Nephron progenitor cell (in vitro differentiated cells): ENCODE results near the gene ABCC4.

ENCODE experiments used
- DNase-seq: peaks from one replicate; pipeline ENCODE4 v3.0.0; 2021
- H3K27ac Mint-ChIP-seq: 2 replicates; pipeline ENCODE4 v1.8.0; 2021; ENCODE audit warnings: mild to moderate bottlenecking, moderate library complexity, mixed read lengths
- H3K27me3 Mint-ChIP-seq: 2 replicates; pipeline ENCODE4 v1.8.0; 2021; ENCODE audit warnings: mild to moderate bottlenecking, low read depth, mixed read lengths; ENCODE audit not compliant: poor library complexity
- H3K36me3 Mint-ChIP-seq: 2 replicates; pipeline ENCODE4 v1.8.0; 2021; ENCODE audit warnings: low read depth, mixed read lengths
- H3K4me1 Mint-ChIP-seq: 2 replicates; pipeline ENCODE4 v1.8.0; 2021; ENCODE audit warnings: mixed read lengths
- H3K4me3 Mint-ChIP-seq: 2 replicates; pipeline ENCODE4 v1.8.0; 2021; ENCODE audit warnings: mild to moderate bottlenecking, moderate library complexity, mixed read lengths
- H3K9me3 Mint-ChIP-seq: 2 replicates; pipeline ENCODE4 v1.8.0; 2021; ENCODE audit warnings: mild to moderate bottlenecking, moderate library complexity, mixed read lengths
- TF ChIP-seq, protein P1 (sequence below): fragments of 200-600 bp; sonication (generic); IDR thresholded peaks from 2 replicates; pipeline ENCODE4 v1.5.0; 2021; ENCODE audit warnings: antibody characterized with exemption

Gene ABCC4

DNA sequence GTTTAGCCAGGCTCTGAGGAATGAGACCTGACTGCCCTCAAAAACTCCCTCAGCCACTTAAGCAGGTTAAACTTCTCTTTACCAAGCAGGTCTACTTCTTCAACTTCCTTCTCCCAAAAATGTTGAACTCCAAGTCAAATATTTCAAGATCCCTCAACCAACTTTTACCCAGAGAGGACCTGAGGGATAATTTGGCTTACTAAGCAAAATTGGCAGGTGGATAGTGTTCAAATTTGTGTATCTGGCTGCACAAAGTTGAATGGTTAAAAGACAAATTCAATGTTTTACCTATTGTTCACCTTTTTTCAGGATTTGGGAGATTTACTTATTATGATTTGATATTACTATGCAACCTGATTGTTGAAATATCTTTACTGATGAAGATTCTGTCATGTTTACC, 296.0 kb downstream of the ABCC4 start:
- peaks cover 34% of the 10 kb centered on the region for H3K27me3 Mint-ChIP-seq
- H3K9me3 Mint-ChIP-seq = no peaks in the 10 kb centered on the region
- TF ChIP-seq, protein P1, sequence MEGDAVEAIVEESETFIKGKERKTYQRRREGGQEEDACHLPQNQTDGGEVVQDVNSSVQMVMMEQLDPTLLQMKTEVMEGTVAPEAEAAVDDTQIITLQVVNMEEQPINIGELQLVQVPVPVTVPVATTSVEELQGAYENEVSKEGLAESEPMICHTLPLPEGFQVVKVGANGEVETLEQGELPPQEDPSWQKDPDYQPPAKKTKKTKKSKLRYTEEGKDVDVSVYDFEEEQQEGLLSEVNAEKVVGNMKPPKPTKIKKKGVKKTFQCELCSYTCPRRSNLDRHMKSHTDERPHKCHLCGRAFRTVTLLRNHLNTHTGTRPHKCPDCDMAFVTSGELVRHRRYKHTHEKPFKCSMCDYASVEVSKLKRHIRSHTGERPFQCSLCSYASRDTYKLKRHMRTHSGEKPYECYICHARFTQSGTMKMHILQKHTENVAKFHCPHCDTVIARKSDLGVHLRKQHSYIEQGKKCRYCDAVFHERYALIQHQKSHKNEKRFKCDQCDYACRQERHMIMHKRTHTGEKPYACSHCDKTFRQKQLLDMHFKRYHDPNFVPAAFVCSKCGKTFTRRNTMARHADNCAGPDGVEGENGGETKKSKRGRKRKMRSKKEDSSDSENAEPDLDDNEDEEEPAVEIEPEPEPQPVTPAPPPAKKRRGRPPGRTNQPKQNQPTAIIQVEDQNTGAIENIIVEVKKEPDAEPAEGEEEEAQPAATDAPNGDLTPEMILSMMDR = no peak
- H3K4me1 Mint-ChIP-seq = no peaks in the 10 kb centered on the region
- H3K27ac Mint-ChIP-seq = no peak overlapping the region
- no peaks in the 10 kb centered on the region for H3K36me3 Mint-ChIP-seq
- H3K4me3 Mint-ChIP-seq = no peak overlapping the region
- DNase-seq = no peak

- no peaks in the 10 kb centered on the region for H3K9me3 Mint-ChIP-seq
- peak; percentile 44 for DNase-seq
- H3K4me3 Mint-ChIP-seq = peak overlapping the region; percentile 58
- H3K27me3 Mint-ChIP-seq = peaks cover 30% of the 10 kb centered on the region
- no peaks in the 10 kb centered on the region for H3K36me3 Mint-ChIP-seq
- H3K4me1 Mint-ChIP-seq = no peaks in the 10 kb centered on the region
- no peak overlapping the region for H3K27ac Mint-ChIP-seq
- TF ChIP-seq, protein P1 = no peak
These were observed 298.0 kb downstream of the ABCC4 start for GRCh38 chr13:95003019-95003813.

DNA sequence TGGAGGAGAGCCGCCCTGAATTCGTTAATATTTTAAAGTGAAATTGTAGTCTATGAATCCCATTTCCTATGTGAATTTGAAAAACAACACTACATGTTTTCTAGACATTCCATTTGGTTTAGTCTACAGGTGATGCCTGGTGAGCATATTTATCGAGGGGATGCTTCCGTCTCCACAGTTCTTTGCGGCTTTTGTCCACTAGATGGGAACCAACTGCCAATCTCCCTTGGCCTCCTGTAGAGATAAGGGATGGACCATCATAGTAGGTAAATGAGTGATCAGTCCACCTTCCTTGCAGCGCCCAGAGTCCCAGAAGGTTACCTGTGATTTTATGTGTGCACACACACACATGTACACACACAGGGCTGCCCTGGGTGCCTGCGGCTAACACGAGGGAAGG, 299.1 kb downstream of the ABCC4 start:
- Mint-ChIP-seq H3K27ac (no peak overlapping the region), H3K36me3 (no peaks in the 10 kb centered on the region), H3K27me3 (peaks cover 29% of the 10 kb centered on the region), H3K4me1 (no peaks in the 10 kb centered on the region), H3K9me3 (no peaks in the 10 kb centered on the region), H3K4me3 (no peak overlapping the region)
- TF ChIP-seq, protein P1 = no peak
- DNase-seq = no peak

- no peak overlapping the region for H3K4me3 Mint-ChIP-seq
- H3K9me3 Mint-ChIP-seq = no peaks in the 10 kb centered on the region
- H3K4me1 Mint-ChIP-seq = no peaks in the 10 kb centered on the region
- DNase-seq = no peak
- H3K36me3 Mint-ChIP-seq = no peaks in the 10 kb centered on the region
- TF ChIP-seq, protein P1 = no peak
- H3K27me3 Mint-ChIP-seq = peaks cover 30% of the 10 kb centered on the region
- no peak overlapping the region for H3K27ac Mint-ChIP-seq
These were observed 301.4 kb downstream of the ABCC4 start for GRCh38 chr13:94999871-95000270.

DNA sequence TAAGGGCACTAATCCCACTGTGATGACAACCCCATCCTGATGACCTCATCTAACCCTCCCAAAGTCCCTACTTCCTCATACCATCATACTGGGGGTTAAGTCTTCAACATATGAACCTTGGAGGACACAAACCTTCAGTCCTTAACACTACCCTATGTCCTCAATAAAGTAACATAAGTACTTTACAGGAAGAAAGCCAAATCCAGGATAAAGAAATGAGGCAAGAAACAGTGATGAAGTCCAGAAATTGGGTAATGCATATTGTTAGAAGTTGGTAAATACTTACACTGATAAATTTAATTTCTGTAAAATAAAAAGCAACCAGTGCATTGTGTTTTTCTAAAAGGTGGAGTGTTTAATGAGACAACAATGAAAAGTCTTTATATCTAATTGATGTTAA, 304.1 kb downstream of the ABCC4 start:
- peaks cover 33% of the 10 kb centered on the region for H3K27me3 Mint-ChIP-seq
- DNase-seq = no peak
- no peak overlapping the region for H3K27ac Mint-ChIP-seq
- no peaks in the 10 kb centered on the region for H3K36me3 Mint-ChIP-seq
- H3K4me1 Mint-ChIP-seq = no peaks in the 10 kb centered on the region
- TF ChIP-seq, protein P1 = no peak
- H3K9me3 Mint-ChIP-seq = no peaks in the 10 kb centered on the region
- H3K4me3 Mint-ChIP-seq = no peak overlapping the region

GRCh38 chr13:94996445-94996844, 304.8 kb downstream of the ABCC4 start:
- TF ChIP-seq, protein P1 = no peak
- DNase-seq = no peak
- Mint-ChIP-seq H3K27me3 (peaks cover 27% of the 10 kb centered on the region), H3K4me3 (no peak overlapping the region), H3K36me3 (no peaks in the 10 kb centered on the region), H3K27ac (no peak overlapping the region), H3K4me1 (no peaks in the 10 kb centered on the region), H3K9me3 (no peaks in the 10 kb centered on the region)
